ENCODE measurements around the gene HPCAL1.

DNA sequence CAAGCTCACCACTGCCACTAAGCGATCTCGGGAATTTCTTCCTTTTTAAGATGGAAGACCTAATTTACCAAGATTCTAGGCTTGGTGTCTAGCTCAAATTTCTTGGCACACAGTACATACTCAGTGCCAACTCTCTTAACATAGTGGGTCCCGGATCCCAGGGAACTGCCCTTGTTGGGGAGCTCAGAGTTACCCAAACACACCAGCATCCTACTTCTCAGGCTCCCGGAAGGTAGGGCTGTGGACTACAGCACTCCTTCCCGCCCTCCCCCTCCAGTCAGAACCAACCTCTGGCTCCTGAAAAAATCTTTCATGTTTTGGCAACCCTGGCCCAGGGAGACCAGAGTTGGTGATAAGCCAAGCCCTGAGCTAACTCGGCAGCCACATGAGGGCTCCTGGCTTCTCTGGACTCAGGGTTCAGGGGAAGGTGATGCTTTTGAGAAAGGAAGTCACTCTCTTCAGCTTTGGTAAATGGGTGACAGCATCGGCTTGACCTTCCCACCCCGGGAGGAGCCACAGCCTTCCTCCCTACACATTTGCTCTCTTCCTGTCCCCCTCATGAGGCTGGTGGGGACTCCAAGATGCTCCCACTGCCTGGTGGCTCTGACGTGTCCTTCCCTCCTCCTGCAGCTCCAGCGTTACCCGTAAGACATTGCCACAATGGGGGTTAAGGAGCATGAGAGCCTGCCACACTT, 136.6 kb downstream of the HPCAL1 start:
- TF ChIP-seq, protein P1, sequence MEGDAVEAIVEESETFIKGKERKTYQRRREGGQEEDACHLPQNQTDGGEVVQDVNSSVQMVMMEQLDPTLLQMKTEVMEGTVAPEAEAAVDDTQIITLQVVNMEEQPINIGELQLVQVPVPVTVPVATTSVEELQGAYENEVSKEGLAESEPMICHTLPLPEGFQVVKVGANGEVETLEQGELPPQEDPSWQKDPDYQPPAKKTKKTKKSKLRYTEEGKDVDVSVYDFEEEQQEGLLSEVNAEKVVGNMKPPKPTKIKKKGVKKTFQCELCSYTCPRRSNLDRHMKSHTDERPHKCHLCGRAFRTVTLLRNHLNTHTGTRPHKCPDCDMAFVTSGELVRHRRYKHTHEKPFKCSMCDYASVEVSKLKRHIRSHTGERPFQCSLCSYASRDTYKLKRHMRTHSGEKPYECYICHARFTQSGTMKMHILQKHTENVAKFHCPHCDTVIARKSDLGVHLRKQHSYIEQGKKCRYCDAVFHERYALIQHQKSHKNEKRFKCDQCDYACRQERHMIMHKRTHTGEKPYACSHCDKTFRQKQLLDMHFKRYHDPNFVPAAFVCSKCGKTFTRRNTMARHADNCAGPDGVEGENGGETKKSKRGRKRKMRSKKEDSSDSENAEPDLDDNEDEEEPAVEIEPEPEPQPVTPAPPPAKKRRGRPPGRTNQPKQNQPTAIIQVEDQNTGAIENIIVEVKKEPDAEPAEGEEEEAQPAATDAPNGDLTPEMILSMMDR (IDR thresholded peaks at IDR 0.05; ENCODE audit: extremely low read depth in 1 of 2, insufficient read depth in 1 of 2, low read depth in 1 of 2, low read length in 2 of 2) = no peak
- no peak for TF ChIP-seq EZH2 (IDR thresholded peaks at IDR 0.05; ENCODE audit: borderline replicate concordance, low read depth, low read length, severe bottlenecking)
- TF ChIP-seq POLR2A (IDR thresholded peaks at IDR 0.05; ENCODE audit: low read depth, low read length) = no peak
- TF ChIP-seq FOS (IDR thresholded peaks at IDR 0.05; ENCODE audit: borderline replicate concordance, insufficient read depth, low read length) = no peak
- TF ChIP-seq POLR2AphosphoS5 (IDR thresholded peaks at IDR 0.05; ENCODE audit: insufficient read depth, low read depth, low read length) = no peak

Data from endothelial cell of umbilical vein (primary cell).